WI38 (cell line): ENCODE measurements around the gene CD300LG.
"Not testable (repeated sequence)": the region's sequence is repeated elsewhere in the genome, so short reads cannot be mapped to it uniquely, and the experiment has no call there.

Experiments used
- H3K4me3 ChIP-seq: 2 replicates; pipeline ENCODE4 v1.5.1; 2011; ENCODE audit warnings: low read depth, mild to moderate bottlenecking, control low read depth, low read length
- CTCF ChIP-seq: IDR thresholded peaks from 2 replicates; pipeline ENCODE4 v1.5.1; 2012; ENCODE audit warnings: low read depth, mild to moderate bottlenecking, control low read depth, low read length

Gene CD300LG, protein sequence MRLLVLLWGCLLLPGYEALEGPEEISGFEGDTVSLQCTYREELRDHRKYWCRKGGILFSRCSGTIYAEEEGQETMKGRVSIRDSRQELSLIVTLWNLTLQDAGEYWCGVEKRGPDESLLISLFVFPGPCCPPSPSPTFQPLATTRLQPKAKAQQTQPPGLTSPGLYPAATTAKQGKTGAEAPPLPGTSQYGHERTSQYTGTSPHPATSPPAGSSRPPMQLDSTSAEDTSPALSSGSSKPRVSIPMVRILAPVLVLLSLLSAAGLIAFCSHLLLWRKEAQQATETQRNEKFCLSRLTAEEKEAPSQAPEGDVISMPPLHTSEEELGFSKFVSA

GRCh38 chr17:43846963-43847371 is at the start of gene CD300LG:
Gene CD300LG (plus strand): TSS chr17:43847176. CDS start chr17:43847217, 41 bp downstream.
- H3K4me3 ChIP-seq, result no peak within 1 kb of the TSS
- TF ChIP-seq CTCF, result no peak

- not testable (repeated sequence) for H3K4me3 ChIP-seq
Measured at GRCh38 chr17:43798024-43798423, 49.0 kb upstream of the CD300LG start.

- TF ChIP-seq CTCF, result no peak
- no peak overlapping the region for H3K4me3 ChIP-seq
Measured at GRCh38 chr17:43799047-43799446, 47.9 kb upstream of the CD300LG start.

DNA sequence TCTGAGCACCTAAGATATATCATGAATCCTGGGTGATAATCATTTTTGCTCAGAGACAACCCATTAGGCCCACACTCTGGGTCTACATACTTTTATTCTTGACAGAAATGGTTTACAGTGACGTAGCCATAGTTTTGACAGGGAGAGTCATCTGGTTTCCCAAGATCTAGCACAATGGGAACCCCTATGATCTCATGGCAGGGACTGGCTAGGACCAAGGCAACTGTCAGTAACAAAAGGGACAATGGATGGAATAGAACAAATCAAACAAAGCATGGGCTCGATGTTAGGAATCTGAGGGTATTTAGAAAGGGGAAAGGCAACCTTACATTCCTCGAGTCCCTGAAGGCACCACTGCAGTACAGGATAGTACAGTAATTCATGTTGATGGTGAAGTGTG is 46.2 kb upstream of the CD300LG start:
- TF ChIP-seq CTCF, result no peak
- no peak overlapping the region for H3K4me3 ChIP-seq

DNA sequence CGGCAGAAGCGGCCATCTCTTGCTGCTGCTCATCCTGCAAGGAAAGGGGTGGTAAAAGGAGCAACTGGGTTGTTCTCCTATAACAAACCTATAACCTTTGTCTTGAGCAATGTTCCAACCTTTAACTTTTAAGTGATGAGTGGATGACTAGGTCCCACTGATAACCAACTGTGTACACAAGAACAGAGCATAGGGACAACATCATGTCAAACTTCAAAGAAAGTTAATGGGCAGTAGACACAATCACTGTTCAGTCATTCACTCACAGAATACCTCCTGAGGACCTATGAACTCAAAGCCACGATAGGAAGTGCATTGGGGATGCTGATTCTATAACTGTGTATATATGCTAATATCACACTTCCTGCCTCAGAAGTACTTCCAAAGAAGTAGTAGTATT is 45.1 kb upstream of the CD300LG start:
- TF ChIP-seq CTCF, result no peak
- no peak overlapping the region for H3K4me3 ChIP-seq

- H3K4me3 ChIP-seq, result no peak overlapping the region
- TF ChIP-seq CTCF, result no peak
Measured at GRCh38 chr17:43803758-43804157, 43.2 kb upstream of the CD300LG start.

DNA sequence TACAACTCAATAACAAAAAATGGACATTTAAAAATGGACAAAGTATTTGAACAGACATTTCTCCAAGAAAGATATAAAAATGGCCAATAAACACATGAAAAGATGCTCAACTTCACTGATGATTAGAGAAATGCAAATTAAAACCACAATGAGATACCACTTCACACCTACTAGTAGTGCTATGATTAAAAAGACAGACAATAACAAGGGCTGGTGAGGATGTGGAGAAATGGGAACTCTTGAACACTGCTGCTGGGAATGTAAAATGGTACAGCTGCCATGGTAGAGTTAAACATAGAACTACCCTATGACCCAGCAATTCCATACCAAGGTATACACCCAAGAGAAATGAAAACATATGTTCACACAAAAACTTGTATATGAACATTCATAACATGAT is 41.9 kb upstream of the CD300LG start:
- H3K4me3 ChIP-seq, result no peak overlapping the region
- TF ChIP-seq CTCF, result no peak

GRCh38 chr17:43808076-43808475 is 38.9 kb upstream of the CD300LG start:
- no peak for TF ChIP-seq CTCF
- H3K4me3 ChIP-seq, result no peak overlapping the region
